Fibroblast of lung (primary cell): ENCODE results near the gene FAM217A.

Experiments
- EZH2 ChIP-seq: IDR thresholded peaks from 2 replicates; pipeline ENCODE4 v1.5.1; 2012; ENCODE audit warnings: low read length, control low read depth, mild to moderate bottlenecking; ENCODE audit errors: missing control alignments
- TF ChIP-seq, protein P1 (sequence below), 2 donors: IDR thresholded peaks in 1 of 2; conservative IDR thresholded peaks in 1 of 2; 1 replicate in 1 of 2; 2 replicates in 1 of 2; pipeline ENCODE4 v1.5.1; 2011 to 2012; ENCODE audit warnings: low read length in 2 of 2, control low read depth in 1 of 2, inconsistent platforms in 1 of 2, low read depth in 1 of 2, mild to moderate bottlenecking in 1 of 2

DNA sequence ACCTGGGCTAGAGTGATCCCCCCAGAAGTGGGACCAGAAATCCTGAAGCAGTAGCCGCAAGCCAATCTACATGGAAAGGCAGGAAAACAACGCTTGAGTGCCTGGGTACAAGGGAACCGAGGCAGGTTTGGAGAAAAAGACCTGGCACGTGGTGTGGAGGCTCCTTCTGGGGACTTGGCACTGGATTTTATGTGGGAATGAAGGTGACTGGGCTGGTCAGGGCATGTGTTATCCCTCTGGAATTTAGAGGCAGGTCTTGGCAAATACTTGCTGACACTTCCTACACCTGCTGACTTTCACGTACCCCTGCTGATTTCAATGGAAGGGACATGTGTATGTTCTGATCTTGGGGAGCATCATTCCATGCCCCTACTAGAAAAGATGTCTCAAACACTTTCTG is 25.0 kb upstream of the FAM217A start:
- TF ChIP-seq, protein P1, sequence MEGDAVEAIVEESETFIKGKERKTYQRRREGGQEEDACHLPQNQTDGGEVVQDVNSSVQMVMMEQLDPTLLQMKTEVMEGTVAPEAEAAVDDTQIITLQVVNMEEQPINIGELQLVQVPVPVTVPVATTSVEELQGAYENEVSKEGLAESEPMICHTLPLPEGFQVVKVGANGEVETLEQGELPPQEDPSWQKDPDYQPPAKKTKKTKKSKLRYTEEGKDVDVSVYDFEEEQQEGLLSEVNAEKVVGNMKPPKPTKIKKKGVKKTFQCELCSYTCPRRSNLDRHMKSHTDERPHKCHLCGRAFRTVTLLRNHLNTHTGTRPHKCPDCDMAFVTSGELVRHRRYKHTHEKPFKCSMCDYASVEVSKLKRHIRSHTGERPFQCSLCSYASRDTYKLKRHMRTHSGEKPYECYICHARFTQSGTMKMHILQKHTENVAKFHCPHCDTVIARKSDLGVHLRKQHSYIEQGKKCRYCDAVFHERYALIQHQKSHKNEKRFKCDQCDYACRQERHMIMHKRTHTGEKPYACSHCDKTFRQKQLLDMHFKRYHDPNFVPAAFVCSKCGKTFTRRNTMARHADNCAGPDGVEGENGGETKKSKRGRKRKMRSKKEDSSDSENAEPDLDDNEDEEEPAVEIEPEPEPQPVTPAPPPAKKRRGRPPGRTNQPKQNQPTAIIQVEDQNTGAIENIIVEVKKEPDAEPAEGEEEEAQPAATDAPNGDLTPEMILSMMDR (conservative IDR thresholded peaks at IDR 0.05 in 1 of 2, IDR thresholded peaks at IDR 0.05 in 1 of 2; ENCODE audit: low read depth in 1 of 2, low read length in 2 of 2), result no peak
- TF ChIP-seq EZH2, result no peak
